8988T (cell line): ENCODE results near the gene CDS2.

ENCODE experiments used
- DNase-seq: peaks from one replicate; pipeline ENCODE4 v3.0.0; 2011

The CDS2 gene

GRCh38 chr20:5154543-5154925, 27.7 kb downstream of the CDS2 start:
- no peak for DNase-seq

DNA sequence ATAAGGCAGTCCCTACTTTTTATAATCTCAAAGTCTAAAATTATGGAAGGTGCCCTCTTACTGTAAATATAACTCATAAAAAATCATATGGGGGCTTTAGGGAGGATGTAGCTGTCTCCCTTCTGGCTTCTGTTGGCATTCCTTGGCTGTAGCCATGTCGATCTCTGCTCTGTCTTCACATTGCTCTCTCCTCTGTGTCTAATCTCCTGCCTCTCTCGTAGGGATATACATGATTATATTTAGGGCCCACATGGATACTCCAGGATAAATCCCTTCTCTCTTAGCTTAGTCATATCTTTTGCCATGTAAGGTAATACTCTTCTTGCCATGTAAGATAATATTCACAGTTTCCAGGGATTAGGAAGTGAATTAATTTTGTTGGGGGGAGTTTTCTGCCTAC, 28.6 kb downstream of the CDS2 start:
- no peak for DNase-seq

DNA sequence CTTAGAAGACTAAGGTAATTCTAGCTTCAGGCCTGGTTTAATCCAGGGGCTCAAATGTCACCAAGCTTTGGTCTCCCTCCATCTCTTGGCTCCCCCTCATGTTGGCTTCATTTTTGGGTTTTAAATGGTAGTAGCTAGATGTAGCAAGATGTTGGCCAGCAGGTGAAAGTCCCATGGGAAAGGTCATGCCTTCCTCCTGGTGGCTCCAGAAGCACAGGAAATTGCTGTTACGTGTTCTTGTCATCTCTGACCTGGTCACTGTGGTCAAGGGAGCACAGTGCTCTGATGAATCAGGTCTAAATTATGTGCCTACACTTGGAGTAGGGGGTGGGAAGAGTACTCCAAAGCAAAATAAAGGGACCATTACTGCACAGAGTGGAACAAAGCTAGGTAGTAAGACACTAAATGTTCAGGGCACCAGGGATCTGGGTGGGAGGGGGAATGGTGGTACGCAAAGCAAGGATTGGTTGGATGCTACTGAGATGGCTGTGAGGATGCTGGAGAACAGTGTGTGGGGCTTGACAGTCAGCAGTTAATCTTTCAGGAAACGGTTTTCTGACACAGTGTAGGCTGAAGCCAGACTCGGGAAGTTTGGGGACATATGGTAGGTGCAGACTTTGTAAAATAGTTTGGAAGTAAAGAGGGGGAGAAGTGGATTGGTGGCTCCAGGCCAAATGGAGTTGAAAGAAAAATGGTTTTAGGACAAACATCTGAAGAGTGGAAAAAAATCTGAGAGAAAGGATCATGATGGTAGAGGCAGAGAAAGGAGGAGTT, 30.1 kb downstream of the CDS2 start:
- DNase-seq: no peak

DNA sequence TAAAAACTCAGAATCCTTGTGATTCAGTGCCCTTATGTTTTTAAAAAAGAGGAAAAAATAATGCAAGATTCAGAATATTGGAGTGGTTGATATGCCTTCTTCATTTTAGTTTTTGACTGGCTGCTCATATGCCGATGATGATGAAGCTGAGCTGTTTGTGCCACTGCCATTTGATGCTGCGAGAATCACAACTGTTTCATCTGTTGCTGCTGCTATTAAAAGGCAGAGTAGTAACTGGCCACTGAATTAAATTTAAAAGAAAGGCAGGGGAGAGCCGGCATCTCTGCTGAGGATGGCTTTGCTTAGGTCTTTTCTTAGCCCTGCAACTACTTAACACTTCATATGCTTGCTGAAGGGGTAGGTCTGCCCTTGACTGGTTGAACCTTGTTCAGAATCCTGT, 33.1 kb downstream of the CDS2 start:
- DNase-seq: no peak

- no peak for DNase-seq
Measured at GRCh38 chr20:5160882-5161281, 34.1 kb downstream of the CDS2 start.

DNA sequence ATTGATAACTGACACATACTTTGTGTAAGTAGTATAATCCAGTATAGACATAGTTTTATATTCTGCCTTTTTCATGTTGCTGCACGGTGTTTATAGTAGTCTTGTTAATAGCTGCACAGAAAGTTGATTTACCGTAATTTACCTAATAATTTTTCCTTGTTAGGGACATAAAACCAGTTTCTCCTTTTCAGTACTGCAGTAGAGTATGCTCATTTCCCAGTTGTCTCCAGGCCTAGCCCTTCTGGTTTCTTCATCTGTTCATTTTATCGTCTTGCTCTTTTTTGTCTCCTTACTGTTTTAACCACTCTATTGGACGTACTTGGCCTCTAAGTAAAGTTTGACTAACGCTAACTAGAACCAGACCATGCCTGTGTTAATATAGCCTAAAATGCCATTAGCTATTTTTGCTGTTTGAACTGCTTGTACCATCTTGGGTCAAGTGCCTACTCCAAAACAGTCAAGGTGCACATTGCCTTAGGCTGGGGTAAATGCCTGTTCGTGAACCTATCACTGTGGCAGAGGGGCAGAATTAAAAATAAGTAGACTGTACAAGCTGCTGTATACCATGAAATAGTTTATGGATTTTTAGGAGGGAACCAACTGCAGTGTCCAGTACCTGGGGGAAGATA, 34.8 kb downstream of the CDS2 start:
- no peak for DNase-seq

DNA sequence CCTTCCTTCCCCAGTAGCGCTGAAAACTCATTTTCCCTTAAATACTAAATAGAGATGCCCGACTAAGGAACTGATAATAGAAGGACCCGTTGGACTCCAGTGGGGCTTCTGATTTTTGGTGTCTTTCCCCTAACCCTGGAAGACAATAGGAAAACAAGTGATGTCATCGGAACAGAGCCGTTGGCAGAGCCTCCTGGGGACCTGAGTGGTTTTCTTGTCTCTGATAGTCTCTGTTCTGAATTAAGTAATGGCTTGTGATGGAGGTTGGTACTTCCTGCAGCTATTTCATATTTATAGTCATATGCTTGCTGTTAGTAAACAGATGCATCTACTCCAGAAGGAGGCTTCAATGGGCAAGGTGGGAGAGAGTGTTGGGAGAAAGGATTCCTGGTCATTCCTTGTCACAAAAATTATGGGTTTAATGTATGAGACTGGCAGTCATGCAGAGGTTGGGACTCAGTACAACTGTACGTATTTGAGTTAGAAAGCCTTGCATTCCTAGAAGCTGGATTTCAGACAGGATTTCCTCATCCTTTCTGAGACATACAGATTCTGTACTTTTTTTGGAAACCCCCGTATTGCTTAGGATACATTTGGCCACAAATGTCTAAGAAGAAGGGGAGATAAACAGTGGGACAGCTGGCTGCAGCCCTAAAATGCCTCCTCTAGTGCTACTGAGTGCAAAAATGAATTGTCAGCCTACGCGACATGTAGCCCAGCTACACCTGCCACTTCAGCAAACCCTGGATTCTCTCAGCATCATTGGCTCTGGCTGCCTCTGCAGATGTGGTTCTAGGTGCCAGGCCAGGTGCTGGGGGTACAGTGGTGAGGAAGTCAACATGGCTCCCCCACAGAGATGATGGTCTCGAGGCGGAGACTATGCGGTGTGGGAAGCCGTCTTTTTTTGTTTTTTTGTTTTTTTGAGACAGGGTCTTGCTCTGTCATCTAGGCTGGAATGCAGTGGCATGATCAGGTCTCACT, 38.1 kb downstream of the CDS2 start:
- no peak for DNase-seq

- DNase-seq: peak; percentile 46
Measured at GRCh38 chr20:5168651-5169396, 42.0 kb downstream of the CDS2 start.

GRCh38 chr20:5170341-5170740, 43.5 kb downstream of the CDS2 start:
- no peak for DNase-seq

GRCh38 chr20:5171064-5171789, 44.4 kb downstream of the CDS2 start:
- DNase-seq: no peak

DNA sequence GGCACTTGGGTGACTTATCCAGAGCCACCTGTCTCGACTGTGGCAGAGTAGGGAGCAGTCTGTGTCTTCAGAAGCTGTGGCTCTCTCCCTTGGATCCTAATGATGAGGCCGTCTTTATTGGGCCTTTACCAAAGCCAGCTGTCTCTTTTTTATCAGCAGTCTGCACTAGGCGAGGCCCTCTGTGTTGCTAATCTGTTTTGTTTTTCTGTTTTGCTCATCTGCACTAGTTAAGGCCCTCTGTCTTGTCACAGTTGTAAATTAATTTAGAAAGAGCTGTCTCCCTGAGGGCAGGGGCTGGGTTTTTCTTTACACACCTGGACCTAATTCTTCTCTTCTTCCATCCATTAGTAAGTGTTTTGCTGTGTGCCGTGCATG, 45.0 kb downstream of the CDS2 start:
- DNase-seq: no peak

GRCh38 chr20:5172167-5172601, 45.4 kb downstream of the CDS2 start:
- DNase-seq: no peak

DNA sequence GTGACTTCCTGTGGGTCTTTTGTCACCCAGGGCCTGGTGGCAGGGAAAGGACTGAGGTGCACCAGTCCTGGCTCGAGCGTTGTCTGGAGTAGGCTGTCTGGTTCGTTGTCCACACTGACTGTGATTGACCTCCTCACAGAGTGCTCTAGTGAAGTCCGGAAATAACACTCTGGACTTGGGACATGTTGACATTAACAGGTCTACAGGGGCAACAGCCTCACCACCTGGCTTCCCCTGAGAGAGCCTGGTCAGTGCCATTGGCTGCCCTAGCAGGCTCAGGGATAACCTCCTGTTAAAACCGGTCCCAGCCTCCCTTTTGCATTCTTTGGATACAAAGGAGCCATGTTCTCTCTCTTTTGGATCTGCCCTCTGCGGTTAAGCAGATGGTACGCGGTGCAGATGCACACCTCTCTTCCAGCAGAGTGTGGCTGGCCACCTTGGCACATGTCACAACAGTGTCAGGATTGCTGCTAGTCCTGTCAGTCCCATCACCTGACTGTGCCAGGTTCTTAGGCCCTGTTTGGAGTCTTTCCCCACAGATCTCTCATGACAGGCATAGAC, 46.2 kb downstream of the CDS2 start:
- no peak for DNase-seq

- no peak for DNase-seq
Measured at GRCh38 chr20:5173751-5174150, 46.9 kb downstream of the CDS2 start.

GRCh38 chr20:5177071-5177470, 50.3 kb downstream of the CDS2 start:
- DNase-seq: no peak

DNA sequence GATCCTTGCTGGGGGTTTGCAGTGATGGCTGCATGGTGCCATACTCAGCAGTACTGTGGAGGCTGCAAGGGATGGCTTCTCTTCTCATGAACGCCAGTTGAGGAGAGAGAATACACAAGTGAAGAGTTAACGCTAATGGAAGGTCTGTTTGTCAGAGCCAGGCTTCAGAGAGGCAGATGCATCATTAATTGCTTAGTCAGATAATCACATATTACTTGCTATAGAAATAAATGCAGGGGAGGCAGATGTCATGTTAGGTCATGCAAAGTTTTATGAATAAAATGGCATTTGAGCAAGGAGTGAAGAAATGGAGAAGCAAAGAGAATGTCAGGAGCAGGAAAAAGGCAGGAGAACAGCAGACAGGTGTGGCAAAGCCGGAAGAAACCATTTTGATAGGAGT, 51.2 kb downstream of the CDS2 start:
- no peak for DNase-seq

DNA sequence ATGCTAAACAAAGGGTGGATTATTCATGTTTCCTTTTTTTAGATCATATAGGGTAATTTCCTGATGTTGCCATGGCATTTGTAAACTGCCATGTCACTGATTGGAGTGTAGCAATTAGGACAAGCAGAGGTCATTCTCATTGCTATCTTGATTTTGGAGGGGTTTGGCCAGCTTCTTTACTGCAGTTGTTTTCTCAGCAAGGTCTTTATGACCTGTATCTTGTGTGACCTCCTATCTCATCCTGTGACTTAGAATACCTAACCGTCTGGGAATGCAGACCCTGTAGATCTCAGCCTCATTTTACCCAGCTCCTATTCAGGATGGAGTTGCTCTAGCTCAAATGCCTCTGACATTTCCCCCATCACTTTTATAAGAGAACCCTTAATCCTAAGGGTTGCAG, 53.6 kb downstream of the CDS2 start:
- DNase-seq: no peak

GRCh38 chr20:5180933-5181332, 54.1 kb downstream of the CDS2 start:
- DNase-seq: no peak

- DNase-seq: no peak
Measured at GRCh38 chr20:5181492-5181891, 54.7 kb downstream of the CDS2 start.

DNA sequence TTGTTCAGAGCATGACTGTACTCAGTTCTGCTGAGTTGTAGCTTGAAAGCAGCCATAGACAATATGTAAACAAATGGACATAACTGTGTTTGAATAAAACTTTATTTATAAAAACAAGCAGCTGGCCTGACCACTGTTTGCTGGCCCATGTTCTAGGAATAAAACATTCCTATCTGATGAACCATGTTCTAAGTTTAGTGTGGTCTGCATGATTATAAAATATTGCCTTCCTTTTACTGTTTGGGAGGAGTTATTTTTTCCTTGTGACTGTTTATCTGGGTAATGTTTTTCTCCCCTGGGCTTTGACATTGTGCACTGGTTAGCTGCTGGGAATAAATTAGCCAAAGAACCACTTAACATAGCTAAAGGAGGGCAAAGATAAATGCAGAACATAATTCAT, 55.1 kb downstream of the CDS2 start:
- no peak for DNase-seq

DNA sequence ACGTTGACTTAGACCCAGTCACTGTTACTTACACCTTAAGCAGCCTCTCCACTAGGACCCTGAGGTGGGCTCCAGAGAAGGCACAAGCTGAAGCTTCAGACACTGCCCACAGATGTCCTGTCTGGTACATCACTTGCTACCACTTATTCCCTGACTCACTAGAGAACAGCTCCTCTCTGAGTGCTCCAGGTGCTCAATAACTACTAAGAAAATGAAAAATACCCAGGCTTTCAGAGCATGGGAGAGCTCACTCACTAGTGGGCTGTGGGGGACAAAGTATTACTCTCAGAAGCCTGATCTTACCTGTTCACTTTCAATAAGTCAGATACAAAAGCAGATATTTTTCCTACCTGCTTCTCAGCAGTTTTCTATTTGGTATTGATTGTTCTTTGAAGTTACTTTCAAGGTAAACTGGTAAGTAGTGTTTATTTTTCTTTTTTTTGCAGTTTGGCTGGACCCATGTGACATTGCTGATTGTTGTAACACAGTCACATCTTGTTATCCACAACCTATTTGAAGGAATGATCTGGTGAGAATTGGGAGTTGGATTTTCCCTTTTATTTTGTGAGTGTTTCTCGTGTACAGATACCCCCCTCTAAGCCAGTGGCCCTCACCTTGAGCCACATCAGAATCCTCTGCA, 55.9 kb downstream of the CDS2 start:
- DNase-seq: no peak
